ENCODE measurements around the gene ITGA2B.
A peak's percentile ranks its signal among the peaks of the same experiment; 100 is the strongest.
"Not testable (repeated sequence)": the region's sequence is repeated elsewhere in the genome, so short reads cannot be mapped to it uniquely, and the experiment has no call there.

The ITGA2B gene

GRCh38 chr17:44368391-44369243, 20.8 kb downstream of the ITGA2B start:
- not testable (repeated sequence) for DNase-seq

GRCh38 chr17:44367231-44367979, 22.0 kb downstream of the ITGA2B start:
- DNase-seq, result no peak

DNA sequence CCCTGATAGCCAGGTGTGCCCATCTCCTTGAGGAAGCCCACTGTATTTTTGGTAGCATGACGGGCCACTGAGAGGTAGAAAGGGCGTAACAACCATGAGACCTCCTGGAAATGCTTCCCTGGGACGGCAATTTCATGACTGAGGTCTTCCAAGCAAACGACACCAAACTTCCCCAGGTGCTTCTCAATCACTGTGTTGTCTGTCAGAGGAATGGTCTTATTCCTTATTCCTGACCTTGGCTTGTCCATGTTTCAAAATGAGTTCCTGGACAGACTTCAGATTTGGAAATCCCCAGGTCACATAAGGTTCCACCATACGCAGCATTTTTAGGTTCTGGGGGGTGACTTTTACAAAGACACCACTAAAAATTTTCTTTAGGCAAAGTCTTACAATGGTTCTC, 24.4 kb downstream of the ITGA2B start:
- DNase-seq, result not testable (repeated sequence)

DNA sequence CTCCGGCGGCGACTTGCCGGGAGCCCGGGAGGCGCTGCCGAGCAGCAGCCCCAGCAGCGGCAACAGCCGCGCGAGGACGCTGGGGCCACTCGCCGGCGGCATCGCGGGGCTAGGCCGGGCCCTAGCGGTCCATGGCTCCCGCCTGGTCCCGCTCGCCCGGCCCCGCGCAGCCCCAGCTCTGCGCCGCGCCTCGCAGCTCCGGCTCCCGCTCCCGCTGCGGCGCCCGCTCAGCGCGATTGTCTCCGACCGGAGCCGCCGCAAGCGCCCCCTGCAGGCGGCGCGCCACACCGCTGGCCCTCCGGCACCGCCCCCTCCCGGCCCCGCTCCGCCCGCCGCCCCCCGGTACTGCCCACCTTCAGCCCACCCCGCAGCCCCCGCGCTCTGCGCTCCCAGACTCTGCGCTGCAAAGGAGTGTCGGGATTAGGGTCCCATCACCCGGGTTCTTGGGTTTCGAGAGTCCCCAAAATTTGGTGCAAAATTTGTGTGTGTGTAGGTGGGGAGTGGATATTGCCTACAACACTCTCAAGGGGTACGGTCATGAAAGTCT, 25.8 kb downstream of the ITGA2B start, which contains the start of gene FAM171A2:
TSS of gene FAM171A2 (minus strand) at position 241 of the 547 bp plus-strand sequence. CDS start at position 102, 139 bp downstream.
- peak; percentile 34 for DNase-seq

DNA sequence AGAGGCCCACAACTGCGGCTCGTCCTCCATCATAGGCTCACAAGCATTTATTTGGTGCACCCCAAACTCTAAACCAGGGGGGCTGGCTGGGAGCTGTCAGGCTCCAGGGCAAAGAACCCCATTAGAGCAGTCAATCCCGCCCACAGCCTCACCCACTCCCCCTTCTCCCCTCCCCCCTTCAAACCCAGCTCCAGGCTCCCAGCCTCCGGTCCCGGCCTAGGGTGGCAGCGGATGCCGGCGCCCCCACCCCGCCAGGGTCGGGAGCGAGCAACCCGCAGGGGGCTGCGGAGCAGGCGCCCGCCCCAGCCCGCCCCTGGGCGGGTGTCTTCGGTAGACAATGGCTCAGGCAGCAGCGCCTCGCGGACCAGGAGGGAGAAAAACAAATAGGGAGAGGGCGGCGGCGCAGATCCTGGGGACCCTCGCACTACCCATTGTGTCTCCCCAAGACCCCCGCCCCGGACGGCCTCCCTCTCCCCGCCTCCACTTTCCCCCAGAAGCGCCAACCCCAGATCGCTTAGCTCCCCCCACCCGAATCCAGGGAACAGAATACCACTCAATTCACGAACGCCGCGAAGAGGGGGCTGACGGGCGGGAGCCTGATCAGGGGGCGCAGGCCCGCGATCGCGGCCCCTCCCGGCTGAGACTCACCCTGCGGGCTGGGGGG, 26.4 kb downstream of the ITGA2B start:
- no peak for DNase-seq

- DNase-seq, result no peak
Measured at GRCh38 chr17:44362459-44362948, 26.9 kb downstream of the ITGA2B start.

- DNase-seq, result no peak
Measured at GRCh38 chr17:44361292-44362260, 27.9 kb downstream of the ITGA2B start.

GRCh38 chr17:44360826-44361225, 28.6 kb downstream of the ITGA2B start:
- peak; percentile 15 for DNase-seq

DNA sequence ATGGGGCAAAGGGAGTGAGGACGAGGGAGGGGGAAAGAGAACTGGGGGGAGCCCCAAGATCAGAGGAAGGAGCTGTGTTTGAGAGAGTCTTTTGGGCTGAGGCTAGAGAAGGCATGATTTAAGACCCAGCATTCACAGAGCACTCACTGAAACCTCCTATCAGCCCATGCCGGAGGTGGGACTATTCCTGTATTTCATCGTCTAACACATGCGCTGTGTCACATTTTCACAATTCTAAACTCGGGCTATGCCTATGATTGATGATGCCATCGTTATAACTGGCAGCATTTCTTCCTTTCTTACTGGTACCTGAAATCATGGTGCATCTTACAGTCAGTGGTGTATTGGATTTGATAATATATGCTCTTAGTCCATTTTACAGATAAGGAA, 29.3 kb downstream of the ITGA2B start:
- DNase-seq, result no peak

DNA sequence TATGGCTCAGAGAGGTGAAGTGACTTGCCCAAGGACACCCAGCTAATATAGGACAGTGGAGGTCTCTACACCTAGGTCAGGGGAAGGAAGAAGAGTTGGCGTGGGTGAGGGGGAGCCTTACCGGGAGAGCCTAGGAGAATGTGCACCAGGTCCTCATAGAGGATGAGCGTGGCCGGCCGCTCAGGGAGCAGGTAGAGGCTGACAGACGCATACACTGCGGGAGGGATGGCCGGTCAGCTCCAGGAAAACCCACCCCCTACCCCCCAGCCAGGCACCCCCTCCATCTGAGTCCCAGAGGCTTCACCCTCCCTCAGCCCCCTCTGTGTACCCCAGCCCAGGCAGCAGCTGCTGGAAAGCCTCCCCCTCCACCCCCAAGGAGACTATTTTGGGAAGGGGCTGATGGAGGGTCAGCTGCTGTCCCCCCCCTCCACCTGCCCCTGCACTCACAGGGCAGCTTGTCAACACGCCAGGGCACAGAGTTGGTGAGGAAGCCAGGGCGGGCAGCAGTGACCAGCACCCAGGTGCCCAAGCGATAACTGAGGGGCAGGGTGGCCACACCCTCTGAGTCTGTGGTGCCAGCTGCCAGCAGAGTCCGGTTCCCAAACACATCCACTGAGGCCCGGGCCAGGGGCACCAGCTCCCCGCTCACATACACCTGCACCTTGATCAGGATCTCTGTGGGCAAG, 29.8 kb downstream of the ITGA2B start:
- no peak for DNase-seq

DNA sequence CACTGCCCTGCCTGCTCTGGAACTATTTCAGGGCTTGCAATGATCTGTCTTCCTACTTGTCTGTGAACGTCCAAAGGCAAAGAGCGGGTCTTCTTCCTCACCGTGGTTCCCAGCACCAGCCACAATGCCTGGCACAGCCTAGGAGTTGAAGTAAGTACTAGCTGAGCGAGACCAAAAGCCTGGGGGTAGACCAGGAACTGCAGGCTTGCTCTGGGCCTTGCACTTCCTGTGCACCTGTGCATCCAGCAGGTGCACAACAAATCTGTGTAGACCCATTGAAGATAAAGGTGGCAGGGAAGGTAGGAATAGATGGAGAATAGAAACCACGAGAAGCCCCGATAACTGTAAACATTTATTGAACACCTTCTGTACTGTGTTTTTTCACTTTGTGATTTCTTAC, 30.4 kb downstream of the ITGA2B start:
- no peak for DNase-seq

GRCh38 chr17:44358066-44358465, 31.4 kb downstream of the ITGA2B start:
- DNase-seq, result no peak

GRCh38 chr17:44356241-44356640, 33.2 kb downstream of the ITGA2B start:
- no peak for DNase-seq

DNA sequence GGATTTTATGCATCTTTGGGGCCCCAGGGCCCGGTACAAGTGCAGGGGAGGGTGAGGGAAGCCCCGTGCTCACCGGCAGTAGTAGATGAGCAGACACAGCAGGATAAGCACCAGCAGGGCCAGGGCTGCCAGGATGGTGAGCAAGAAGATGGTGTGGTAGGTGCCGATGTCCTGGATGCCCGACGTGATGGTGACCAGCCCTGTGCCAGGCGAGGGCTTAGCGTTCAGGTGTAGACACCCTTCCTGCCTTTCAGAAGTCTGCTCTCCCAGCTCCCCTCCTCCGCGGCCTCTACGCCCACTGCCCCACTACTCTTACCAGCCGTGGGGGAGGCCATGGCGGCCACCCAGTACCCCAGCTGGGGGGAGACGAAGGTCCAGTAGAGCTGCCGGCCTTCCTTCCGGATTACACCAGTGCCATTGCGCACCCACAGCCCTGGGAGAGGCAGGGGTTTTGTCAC, 33.8 kb downstream of the ITGA2B start:
- DNase-seq, result no peak

- DNase-seq, result no peak
Measured at GRCh38 chr17:44354582-44355561, 34.6 kb downstream of the ITGA2B start.

DNA sequence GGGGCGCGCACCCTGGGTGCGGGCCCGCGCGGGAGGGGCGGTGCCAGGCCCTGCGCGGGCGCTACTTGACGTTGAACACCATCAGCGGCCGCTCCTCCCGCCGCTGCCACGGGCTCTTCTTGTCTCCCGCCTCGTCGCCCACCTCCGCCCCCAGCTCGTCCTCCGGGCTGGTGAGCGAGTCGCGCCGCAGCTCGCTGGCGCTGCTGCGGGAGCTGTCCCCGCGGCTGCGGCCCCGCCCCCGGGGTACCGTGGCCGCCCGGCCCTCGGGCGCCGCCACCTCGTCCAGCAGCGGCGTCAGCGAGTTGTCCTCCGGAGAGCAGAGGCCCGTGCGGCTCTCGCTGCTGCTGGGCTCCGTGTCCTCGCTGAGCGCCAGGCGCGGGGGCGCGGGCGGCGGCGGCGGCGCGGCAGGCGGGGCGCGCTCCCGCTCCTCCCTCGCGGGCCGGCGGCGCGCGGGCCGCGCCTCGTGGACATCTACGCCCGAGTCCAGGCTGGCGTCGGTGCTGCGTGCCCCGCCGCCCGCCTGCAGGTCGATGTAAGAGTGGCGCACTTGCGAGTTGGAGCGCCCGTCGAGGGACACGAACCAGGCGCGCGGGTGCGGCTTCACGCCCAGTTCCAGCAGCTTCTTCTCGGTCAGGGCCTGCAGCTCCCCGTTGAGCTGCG, 35.6 kb downstream of the ITGA2B start:
- DNase-seq, result no peak

- DNase-seq, result no peak
Measured at GRCh38 chr17:44352828-44353671, 36.4 kb downstream of the ITGA2B start.

Data from HCEC 1CT (cell line).